DMS 273 (cell line): Measurements from ENCODE around the gene MGME1.

Experiments used
- DNase-seq: peaks from one replicate; lab custom pipeline; 2025; ENCODE audit not compliant: unreplicated experiment; lab: John Stamatoyannopoulos, UW

Gene MGME1

GRCh38 chr20:17940224-17940971 lies 28.4 kb upstream of the MGME1 start:
- peak; percentile 60 for DNase-seq

DNA sequence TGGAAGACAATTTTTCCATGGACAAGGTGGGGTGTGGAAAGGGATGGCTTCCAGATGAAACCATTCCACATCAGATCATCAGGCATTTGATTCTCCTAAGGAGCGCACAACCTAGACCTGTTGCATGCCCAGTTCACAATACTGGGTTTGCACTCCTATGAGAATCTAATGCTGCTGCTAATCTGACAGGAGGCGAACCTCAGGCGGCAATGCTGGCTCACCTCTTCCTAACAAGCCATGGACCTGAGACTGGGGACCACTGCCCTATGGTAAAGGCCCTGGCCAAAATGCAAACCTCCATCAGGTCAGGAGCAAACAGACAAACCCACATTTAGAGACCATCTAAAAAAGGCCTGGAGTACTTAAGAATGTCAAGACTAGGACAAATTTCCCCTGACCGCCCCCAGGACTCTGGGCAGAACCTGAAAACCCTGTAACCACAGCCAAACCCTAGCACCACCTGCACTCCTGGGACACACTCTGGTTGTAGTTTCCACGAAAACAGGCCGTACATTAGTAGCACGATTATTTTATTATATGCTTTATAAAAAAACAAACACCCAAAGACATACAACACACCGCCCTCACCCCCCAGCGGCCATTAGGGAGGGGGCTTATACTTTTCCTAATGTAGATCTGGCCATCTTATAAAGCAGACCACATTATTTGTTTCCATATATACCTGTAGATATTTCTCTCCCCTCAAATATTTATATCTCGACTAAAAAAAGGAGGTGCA lies 27.6 kb upstream of the MGME1 start:
- DNase-seq, result peak; percentile 44

DNA sequence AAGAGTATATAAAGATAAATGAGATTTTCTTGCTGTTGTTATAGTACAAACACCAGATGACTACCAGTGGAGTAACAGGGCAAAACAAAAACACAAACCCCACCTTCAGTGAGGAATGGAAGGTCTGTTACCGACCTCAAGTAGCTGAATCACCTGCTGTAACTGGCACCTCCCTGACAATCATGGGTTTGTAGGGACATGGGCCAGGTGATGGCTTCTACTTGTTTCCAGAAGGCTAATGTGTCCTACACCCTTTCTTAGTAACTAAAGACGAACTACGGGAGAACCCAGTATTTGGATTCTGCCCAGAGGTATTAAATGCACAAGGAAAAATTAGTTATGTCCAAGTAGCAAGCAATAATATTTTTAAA lies 27.0 kb upstream of the MGME1 start:
- no peak for DNase-seq

DNA sequence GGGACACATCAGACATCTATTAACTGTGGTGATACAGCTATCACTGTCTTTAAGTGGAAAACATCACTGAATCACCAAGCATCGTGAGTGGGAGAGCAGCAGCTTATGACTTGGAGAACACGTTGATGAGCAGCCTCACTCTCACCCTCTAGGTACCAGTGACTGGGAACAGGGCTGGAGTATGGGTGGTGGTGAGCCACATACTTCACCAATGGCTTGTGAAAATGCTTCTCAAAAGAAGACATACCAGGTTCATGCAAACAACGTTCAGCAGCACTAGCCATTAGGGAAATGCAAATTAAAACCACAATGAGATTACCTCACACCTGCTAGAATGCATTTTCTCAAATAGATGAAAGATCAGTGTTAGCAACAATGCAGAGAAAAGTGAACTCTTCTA lies 25.5 kb upstream of the MGME1 start:
- no peak for DNase-seq

DNA sequence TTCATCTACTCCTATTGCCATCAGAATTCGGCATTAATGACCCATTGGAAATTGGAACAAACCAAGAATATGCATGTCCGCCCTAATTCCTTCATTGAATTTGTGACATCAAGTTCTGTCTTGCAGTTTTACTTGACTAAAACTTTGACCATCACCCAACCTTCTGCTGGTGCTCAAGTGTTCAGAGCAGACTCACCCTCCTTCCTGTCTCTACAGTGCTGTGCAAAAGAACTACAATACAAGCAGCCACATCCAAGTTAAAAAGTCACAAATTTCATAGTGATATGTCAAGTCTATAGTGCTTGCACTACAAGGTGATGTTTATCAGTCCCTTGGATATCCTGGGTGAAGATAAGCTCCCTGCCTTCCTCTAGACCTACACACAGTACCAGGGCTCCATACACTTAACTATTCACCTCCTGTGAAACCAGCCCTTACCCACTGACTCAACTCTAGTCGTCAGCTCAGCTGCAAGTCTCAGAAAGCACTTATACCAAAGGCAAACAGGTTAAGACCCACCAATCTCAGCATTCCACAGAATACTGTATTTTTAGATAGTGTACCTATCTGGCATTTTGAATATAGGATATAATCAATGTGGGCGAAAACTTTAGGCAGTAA lies 23.9 kb upstream of the MGME1 start:
- DNase-seq, result no peak

GRCh38 chr20:17946040-17946439 lies 22.8 kb upstream of the MGME1 start:
- no peak for DNase-seq

DNA sequence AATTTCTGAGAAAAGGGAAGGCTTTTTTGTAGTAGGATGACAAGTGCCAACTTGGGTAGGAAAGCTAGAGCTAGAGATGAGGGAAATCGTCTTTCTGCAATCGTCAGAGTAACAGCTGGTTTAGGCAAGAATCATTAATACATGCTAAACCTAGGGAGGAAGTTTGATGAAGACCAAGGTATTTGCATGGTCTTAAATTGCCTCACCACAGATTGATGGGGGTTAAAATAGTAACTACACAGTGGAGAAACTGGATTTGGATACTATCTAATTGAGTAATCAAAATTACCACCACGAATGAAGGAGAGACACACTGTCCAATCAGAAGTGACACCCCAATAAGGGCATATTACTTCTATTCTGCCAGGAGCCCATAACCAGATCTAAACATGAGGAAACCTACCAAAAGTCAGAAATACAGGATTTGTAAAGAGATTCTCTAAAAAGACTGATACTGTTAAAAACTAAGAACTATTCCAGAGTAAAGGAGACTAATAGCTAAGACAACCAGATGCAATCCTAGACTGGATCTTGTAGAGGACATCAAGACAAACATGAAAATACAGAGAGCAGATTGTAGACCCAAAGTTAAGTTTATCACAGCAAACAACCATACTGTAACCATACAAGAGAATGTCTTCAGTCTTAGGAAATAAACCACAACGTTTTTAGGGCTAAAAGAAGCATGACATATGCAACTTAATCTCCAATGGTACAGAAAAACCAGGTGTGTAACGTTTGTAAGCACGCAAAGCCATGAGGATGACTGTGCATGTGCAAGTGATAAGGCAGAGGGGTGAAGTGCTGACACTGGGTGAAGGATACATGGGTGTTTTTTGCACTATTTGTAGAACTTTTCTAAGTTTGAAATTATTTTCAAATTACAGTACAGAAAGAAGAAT lies 22.0 kb upstream of the MGME1 start:
- no peak for DNase-seq

- DNase-seq, result no peak
These were observed 21.4 kb upstream of the MGME1 start for GRCh38 chr20:17947474-17947815.

GRCh38 chr20:17948442-17948841 lies 20.4 kb upstream of the MGME1 start:
- DNase-seq, result no peak

GRCh38 chr20:17949899-17950298 lies 18.9 kb upstream of the MGME1 start:
- DNase-seq, result no peak

- no peak for DNase-seq
These were observed 18.1 kb upstream of the MGME1 start for GRCh38 chr20:17950670-17951069.

DNA sequence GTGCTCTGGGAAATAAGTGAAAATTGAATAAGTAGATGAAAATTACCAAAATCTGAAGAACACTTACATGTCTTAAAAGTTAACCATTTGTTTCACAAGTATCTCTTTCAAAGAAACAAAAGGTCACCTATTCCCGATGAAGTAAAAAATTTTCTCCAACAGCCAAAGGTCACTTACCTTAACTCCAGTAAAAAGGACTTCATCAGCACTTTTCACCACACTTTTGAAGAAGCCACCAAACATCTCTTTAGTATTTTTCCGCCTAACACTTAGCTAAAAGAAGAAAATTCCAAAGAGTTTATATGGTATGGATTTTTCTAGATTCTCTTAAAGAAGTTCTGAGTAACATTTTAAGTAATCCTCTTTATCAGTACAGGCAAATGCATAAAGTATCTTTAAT lies 17.5 kb upstream of the MGME1 start:
- DNase-seq, result no peak

- no peak for DNase-seq
These were observed 15.8 kb upstream of the MGME1 start for GRCh38 chr20:17952692-17953684.

GRCh38 chr20:17953935-17954334 lies 14.9 kb upstream of the MGME1 start:
- no peak for DNase-seq

- no peak for DNase-seq
These were observed 13.5 kb upstream of the MGME1 start for GRCh38 chr20:17955302-17955701.

DNA sequence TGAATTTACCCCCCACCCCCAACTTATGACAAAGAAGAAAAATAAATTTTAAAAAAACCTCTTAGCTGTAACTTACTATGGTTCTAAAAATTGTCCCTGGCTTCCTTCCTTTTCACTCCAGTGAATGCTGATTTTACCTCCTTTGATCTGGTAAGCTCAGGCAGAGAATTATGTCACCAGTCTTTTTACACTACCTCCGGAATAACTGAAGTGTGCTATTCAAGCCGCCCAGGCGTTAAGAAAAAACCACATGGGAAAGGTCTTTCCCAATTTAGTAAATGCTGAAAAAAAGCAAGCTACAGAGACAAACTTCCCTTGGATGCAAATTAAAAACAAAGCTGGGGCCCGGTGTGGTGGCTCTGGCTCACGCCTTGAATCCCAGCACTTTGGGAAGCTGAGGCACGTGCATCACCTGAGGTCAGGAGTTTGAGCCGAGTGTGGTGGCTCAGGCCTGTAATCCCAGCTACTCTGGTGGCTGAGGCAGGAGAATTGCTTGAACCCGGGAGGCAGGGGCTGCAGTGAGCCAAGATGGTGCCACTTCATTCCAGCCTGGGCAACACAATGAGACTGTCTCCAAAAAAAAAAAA lies 12.6 kb upstream of the MGME1 start:
- DNase-seq, result no peak

DNA sequence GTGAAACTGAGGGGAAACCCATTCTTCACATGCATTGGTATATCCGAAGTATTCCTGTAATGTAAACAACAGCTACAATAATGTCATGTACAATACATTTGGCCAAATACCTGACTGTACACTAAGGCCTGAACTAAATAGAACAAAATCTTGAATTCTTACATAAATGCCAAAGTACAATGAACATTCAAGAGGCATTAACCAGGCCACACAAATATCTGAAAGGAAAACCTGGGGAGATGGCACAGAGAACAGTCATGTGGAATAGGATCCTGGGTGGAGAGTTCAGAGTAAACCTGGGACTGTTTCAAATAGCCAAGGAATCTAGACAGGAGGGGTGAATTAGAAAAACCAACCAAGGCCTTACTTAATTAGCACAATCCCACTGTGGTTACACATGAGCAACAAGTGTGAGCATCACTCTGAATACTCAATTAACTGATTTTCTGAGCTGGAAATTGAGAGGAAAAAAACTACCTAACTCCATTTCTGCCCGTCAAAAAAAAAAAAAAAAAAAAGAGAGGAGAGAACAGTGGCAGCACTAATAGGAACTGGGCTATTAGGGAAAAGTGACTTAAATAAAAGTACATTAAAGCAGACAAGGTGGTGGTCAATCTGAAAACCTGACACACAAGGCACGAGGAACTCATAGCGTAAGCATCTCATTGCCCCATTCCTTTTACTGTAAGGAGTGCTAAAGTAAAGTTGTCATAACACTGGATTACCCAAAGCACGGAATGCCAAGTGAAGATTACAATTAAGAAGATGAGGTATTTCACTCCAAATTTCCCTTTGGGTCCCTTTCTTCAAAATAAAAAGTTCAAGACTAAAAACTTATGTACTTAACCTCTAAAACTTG lies 11.1 kb upstream of the MGME1 start:
- no peak for DNase-seq

GRCh38 chr20:17958373-17959256 lies 10.2 kb upstream of the MGME1 start:
- peak; percentile 36 for DNase-seq
